Liver (tissue), 9 donors: ENCODE measurements around the gene KLHL13. TPM values are rescaled to one million over a fixed set of nuclear protein-coding genes. Genes with fewer than 3 reads are reported as not detected.

Experiments
- DNase-seq: peaks from one replicate; pipeline ENCODE4 v3.0.0-alpha.2; 2017; ENCODE audit warnings: low spot score
- H3K27ac ChIP-seq, 2 donors: one replicate each; pipeline ENCODE4 v1.7.0; 2013; ENCODE audit warnings: inconsistent platforms in 2 of 2, low read length in 2 of 2, control low read depth in 1 of 2, low read depth in 1 of 2, mild to moderate bottlenecking in 1 of 2
- H3K27me3 ChIP-seq, 4 donors: one replicate each; pipeline versions ENCODE4 v1.6.1 to v1.7.0; 2013; ENCODE audit warnings: low read length in 3 of 4, inconsistent platforms in 1 of 4, mild to moderate bottlenecking in 1 of 4, moderate library complexity in 1 of 4; ENCODE audit not compliant: control insufficient read depth in 4 of 4, insufficient read depth in 4 of 4
- H3K36me3 ChIP-seq, 4 donors: one replicate each; pipeline versions ENCODE4 v1.6.1 to v1.7.0; 2013; ENCODE audit warnings: low read length in 3 of 4, mild to moderate bottlenecking in 3 of 4, low read depth in 1 of 4, moderate library complexity in 1 of 4; ENCODE audit not compliant: control insufficient read depth in 4 of 4, insufficient read depth in 3 of 4
- H3K4me1 ChIP-seq, 4 donors: one replicate each; pipeline versions ENCODE4 v1.6.1 to v1.7.0; 2013; ENCODE audit warnings: low read length in 3 of 4, mild to moderate bottlenecking in 3 of 4, moderate library complexity in 1 of 4; ENCODE audit not compliant: control insufficient read depth in 4 of 4, insufficient read depth in 4 of 4
- H3K4me3 ChIP-seq, 3 donors: one replicate each; pipeline versions ENCODE4 v1.6.1 to v1.7.0; 2013; ENCODE audit warnings: low read length in 3 of 3, control low read depth in 1 of 3, low read depth in 1 of 3, mild to moderate bottlenecking in 1 of 3
- H3K9ac ChIP-seq, 2 donors: one replicate each; pipeline ENCODE4 v1.7.0; 2013; ENCODE audit warnings: low read length in 2 of 2, mild to moderate bottlenecking in 2 of 2, moderate library complexity in 2 of 2, control low read depth in 1 of 2, low read depth in 1 of 2
- H3K9me3 ChIP-seq, 4 donors: one replicate each; pipeline versions ENCODE4 v1.6.1 to v1.7.0; 2013; ENCODE audit warnings: low read length in 3 of 4; ENCODE audit not compliant: control insufficient read depth in 4 of 4
- ATF3 ChIP-seq: IDR thresholded peaks from 2 replicates; pipeline ENCODE4 v1.6.1; 2016; ENCODE audit warnings: antibody characterized with exemption
- EGR1 ChIP-seq, 2 donors: IDR thresholded peaks; 2 replicates each; pipeline ENCODE4 v1.6.1; 2016 to 2018; ENCODE audit warnings: antibody characterized with exemption in 2 of 2, low read depth in 2 of 2
- FOXA1 ChIP-seq: IDR thresholded peaks from 2 replicates; pipeline ENCODE4 v1.6.1; 2016; ENCODE audit warnings: antibody characterized with exemption
- GABPA ChIP-seq, 2 donors: IDR thresholded peaks in 1 of 2; conservative IDR thresholded peaks in 1 of 2; 2 replicates each; pipeline ENCODE4 v1.6.1; 2016; ENCODE audit warnings: antibody characterized with exemption in 2 of 2, mild to moderate bottlenecking in 1 of 2, moderate library complexity in 1 of 2
- HNF4G ChIP-seq: IDR thresholded peaks from 2 replicates; pipeline ENCODE4 v1.6.1; 2016; ENCODE audit warnings: antibody characterized with exemption
- MAX ChIP-seq: IDR thresholded peaks from 2 replicates; pipeline ENCODE4 v1.6.1; 2016; ENCODE audit warnings: antibody characterized with exemption
- NR2F2 ChIP-seq: IDR thresholded peaks from 2 replicates; pipeline ENCODE4 v1.6.1; 2016; ENCODE audit warnings: antibody characterized with exemption
- RAD21 ChIP-seq, 2 donors: IDR thresholded peaks; 2 replicates each; pipeline ENCODE4 v1.6.1; 2016; ENCODE audit warnings: antibody characterized with exemption in 2 of 2, mild to moderate bottlenecking in 2 of 2
- REST ChIP-seq: IDR thresholded peaks from 2 replicates; pipeline ENCODE4 v1.6.1; 2016; ENCODE audit warnings: antibody characterized with exemption, mild to moderate bottlenecking
- SP1 ChIP-seq: IDR thresholded peaks from 2 replicates; pipeline ENCODE4 v1.6.1; 2018; ENCODE audit warnings: antibody characterized with exemption, mild to moderate bottlenecking
- TAF1 ChIP-seq: conservative IDR thresholded peaks from 2 replicates; pipeline ENCODE4 v1.6.1; 2016; ENCODE audit warnings: antibody characterized with exemption, mild to moderate bottlenecking
- YY1 ChIP-seq: IDR thresholded peaks from 2 replicates; pipeline ENCODE4 v1.6.1; 2016; ENCODE audit warnings: antibody characterized with exemption, mild to moderate bottlenecking
- ZBTB33 ChIP-seq: IDR thresholded peaks from 2 replicates; pipeline ENCODE4 v1.6.1; 2016; ENCODE audit warnings: antibody characterized with exemption
- WGBS: extraction: QIAGEN DNeasy Blood & Tissue Kit; methylation state at CpG from one replicate; pipeline ENCODE4 v1.1.7; 2013; 5-methylcytosine and 5-hydroxymethylcytosine counted together
- polyA plus RNA-seq, 2 donors: library from polyadenylated mRNA; stranded (reverse) in 1 of 2; unstranded in 1 of 2; fragments of 200-250 nt in 1 of 2; fragments of >200 nt in 1 of 2; fragmentation: Nextera tagmentation in 1 of 2; extraction: Ambion mirVana in 1 of 2; gene quantifications; one replicate each; pipeline versions ENCODE4 v1.2.1 to v1.2.3, GENCODE V29; 2013 to 2015
- total RNA-seq, 2 donors: library from RNA; depleted of rRNA; stranded (reverse); fragments of >200 nt; gene quantifications; one replicate each; pipeline ENCODE4 v1.2.3, GENCODE V29; 2014
- donor health status: healthy.
- donor health status: healthy.
- donor health status: healthy.
- donor health status: healthy.
- donor health status: healthy.

The KLHL13 gene
- total and polyA plus RNA-seq, 4 donors: 0.76 to 5.3 (median 3.3) TPM

GRCh38 chrX:117910216-117910615 lies 206.4 kb downstream of the KLHL13 start (continued):
- no peak for TF ChIP-seq RAD21 (IDR thresholded peaks at IDR 0.05)
- TF ChIP-seq MAX: no peak
- TF ChIP-seq NR2F2: no peak
- TF ChIP-seq ZBTB33: no peak
- TF ChIP-seq HNF4G: no peak
- TF ChIP-seq FOXA1: no peak

GRCh38 chrX:117898226-117898625 lies 218.4 kb downstream of the KLHL13 start:
- no peak for TF ChIP-seq ZBTB33
- no peak for TF ChIP-seq EGR1 (IDR thresholded peaks at IDR 0.05; ENCODE audit: low read depth in 2 of 2)
- TF ChIP-seq REST: no peak
- no peak for TF ChIP-seq YY1
- no peak for TF ChIP-seq GABPA (IDR thresholded peaks at IDR 0.05 in 1 of 2, conservative IDR thresholded peaks at IDR 0.05 in 1 of 2)
- no peak for TF ChIP-seq TAF1
- Histone ChIP-seq H3K4me1 (no peaks in the 10 kb centered on the region), H3K9ac (no peak overlapping the region), H3K27ac (no peak overlapping the region), H3K36me3 (no peaks in the 10 kb centered on the region), H3K4me3 (no peak overlapping the region), H3K9me3 (no peaks in the 10 kb centered on the region), H3K27me3 (no peaks in the 10 kb centered on the region)
- 88% methylated on average over 1 of the region's 1 CpG for WGBS
- no peak for DNase-seq

GRCh38 chrX:117895418-117895817 lies 221.2 kb downstream of the KLHL13 start:
- DNase-seq: no peak
- H3K27ac ChIP-seq: no peak overlapping the region
- TF ChIP-seq TAF1: no peak
- no peak for TF ChIP-seq MAX
- TF ChIP-seq NR2F2: no peak
- TF ChIP-seq ATF3: no peak
- TF ChIP-seq SP1: no peak
- TF ChIP-seq ZBTB33: no peak
- TF ChIP-seq FOXA1: no peak
- no peak overlapping the region for H3K9ac ChIP-seq
- no peaks in the 10 kb centered on the region for H3K9me3 ChIP-seq
- no peaks in the 10 kb centered on the region for H3K4me1 ChIP-seq
- WGBS: 40% methylated on average over 1 of the region's 1 CpG
- no peak overlapping the region for H3K4me3 ChIP-seq
- H3K27me3 ChIP-seq: no peaks in the 10 kb centered on the region
- H3K36me3 ChIP-seq: no peaks in the 10 kb centered on the region
